ENCODE data around the gene DOCK4.

- TF ChIP-seq GABPA (IDR thresholded peaks at IDR 0.05; ENCODE audit: low read depth) = no peak
- TF ChIP-seq, protein P1, sequence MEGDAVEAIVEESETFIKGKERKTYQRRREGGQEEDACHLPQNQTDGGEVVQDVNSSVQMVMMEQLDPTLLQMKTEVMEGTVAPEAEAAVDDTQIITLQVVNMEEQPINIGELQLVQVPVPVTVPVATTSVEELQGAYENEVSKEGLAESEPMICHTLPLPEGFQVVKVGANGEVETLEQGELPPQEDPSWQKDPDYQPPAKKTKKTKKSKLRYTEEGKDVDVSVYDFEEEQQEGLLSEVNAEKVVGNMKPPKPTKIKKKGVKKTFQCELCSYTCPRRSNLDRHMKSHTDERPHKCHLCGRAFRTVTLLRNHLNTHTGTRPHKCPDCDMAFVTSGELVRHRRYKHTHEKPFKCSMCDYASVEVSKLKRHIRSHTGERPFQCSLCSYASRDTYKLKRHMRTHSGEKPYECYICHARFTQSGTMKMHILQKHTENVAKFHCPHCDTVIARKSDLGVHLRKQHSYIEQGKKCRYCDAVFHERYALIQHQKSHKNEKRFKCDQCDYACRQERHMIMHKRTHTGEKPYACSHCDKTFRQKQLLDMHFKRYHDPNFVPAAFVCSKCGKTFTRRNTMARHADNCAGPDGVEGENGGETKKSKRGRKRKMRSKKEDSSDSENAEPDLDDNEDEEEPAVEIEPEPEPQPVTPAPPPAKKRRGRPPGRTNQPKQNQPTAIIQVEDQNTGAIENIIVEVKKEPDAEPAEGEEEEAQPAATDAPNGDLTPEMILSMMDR (IDR thresholded peaks at IDR 0.05 in 2 of 3, conservative IDR thresholded peaks at IDR 0.05 in 1 of 3; ENCODE audit: control insufficient read depth in 2 of 3, extremely low read depth in 1 of 3, insufficient read depth in 1 of 3, low read depth in 3 of 3, low read length in 3 of 3) = no peak
These were observed 346.0 kb downstream of the DOCK4 start for GRCh38 chr7:111860248-111860647.
